ENCODE data around the gene TRABD2A. TPM values are rescaled to one million over a fixed set of nuclear protein-coding genes. Genes with fewer than 3 reads are reported as not detected.

The TRABD2A gene
- total and polyA plus RNA-seq, 4 donors, result 0.26 to 10.3 (median 0.55) TPM

DNA sequence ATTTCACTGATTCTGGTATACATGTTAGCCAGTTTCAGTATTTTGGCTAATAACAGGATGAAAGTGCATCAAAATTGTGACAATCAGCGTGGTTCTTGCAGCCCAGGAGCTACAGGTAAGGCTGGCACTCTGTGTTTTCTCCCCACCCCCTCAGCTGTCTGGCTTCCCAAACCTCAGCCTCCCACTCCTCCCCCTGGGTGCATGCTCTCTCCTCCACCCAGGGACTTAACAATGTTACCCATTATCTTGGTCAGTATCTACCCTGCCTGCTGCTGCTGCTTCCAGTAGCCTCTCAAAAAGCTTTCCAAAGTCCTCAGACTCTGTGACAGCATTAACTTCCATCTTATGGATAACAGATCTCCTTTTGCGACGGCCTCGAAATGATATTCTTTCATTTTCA lies 41.0 kb downstream of the TRABD2A start:
- Histone ChIP-seq H3K4me1 (ENCODE audit: control insufficient read depth in 4 of 4, insufficient read depth in 4 of 4, low read length in 3 of 4) (no peaks in the 10 kb centered on the region), H3K36me3 (ENCODE audit: control insufficient read depth in 4 of 4, insufficient read depth in 3 of 4, low read depth in 1 of 4, low read length in 3 of 4) (no peaks in the 10 kb centered on the region), H3K4me3 (ENCODE audit: low read depth in 1 of 3, low read length in 3 of 3) (no peak overlapping the region), H3K9ac (ENCODE audit: low read depth in 1 of 2, low read length in 2 of 2) (no peak overlapping the region), H3K27ac (ENCODE audit: low read depth in 1 of 2, low read length in 2 of 2) (no peak overlapping the region), H3K27me3 (ENCODE audit: control insufficient read depth in 4 of 4, insufficient read depth in 4 of 4, low read length in 3 of 4) (no peaks in the 10 kb centered on the region), H3K9me3 (ENCODE audit: control insufficient read depth in 4 of 4, low read length in 3 of 4) (peaks cover 0 to 7% (median 2%) of the 10 kb centered on the region in 4 donors)
- DNase-seq (ENCODE audit: low spot score), result no peak
- TF ChIP-seq YY1 (IDR thresholded peaks at IDR 0.05) (no peak), SP1 (IDR thresholded peaks at IDR 0.05) (no peak), NR2F2 (IDR thresholded peaks at IDR 0.05) (no peak), FOXA2 (IDR thresholded peaks at IDR 0.05) (no peak), TAF1 (conservative IDR thresholded peaks at IDR 0.05) (no peak), HNF4G (IDR thresholded peaks at IDR 0.05) (no peak), HNF4A (conservative IDR thresholded peaks at IDR 0.05) (no peak), JUND (IDR thresholded peaks at IDR 0.05) (no peak), GABPA (IDR thresholded peaks at IDR 0.05 in 1 of 2, conservative IDR thresholded peaks at IDR 0.05 in 1 of 2) (no peak), RAD21 (IDR thresholded peaks at IDR 0.05) (no peak), FOXA1 (IDR thresholded peaks at IDR 0.05) (no peak), RXRA (IDR thresholded peaks at IDR 0.05) (no peak), EGR1 (IDR thresholded peaks at IDR 0.05; ENCODE audit: low read depth in 2 of 2) (no peak)
- TF ChIP-seq, protein P1, sequence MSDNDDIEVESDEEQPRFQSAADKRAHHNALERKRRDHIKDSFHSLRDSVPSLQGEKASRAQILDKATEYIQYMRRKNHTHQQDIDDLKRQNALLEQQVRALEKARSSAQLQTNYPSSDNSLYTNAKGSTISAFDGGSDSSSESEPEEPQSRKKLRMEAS (IDR thresholded peaks at IDR 0.05), result no peak
- TF ChIP-seq, protein P2, sequence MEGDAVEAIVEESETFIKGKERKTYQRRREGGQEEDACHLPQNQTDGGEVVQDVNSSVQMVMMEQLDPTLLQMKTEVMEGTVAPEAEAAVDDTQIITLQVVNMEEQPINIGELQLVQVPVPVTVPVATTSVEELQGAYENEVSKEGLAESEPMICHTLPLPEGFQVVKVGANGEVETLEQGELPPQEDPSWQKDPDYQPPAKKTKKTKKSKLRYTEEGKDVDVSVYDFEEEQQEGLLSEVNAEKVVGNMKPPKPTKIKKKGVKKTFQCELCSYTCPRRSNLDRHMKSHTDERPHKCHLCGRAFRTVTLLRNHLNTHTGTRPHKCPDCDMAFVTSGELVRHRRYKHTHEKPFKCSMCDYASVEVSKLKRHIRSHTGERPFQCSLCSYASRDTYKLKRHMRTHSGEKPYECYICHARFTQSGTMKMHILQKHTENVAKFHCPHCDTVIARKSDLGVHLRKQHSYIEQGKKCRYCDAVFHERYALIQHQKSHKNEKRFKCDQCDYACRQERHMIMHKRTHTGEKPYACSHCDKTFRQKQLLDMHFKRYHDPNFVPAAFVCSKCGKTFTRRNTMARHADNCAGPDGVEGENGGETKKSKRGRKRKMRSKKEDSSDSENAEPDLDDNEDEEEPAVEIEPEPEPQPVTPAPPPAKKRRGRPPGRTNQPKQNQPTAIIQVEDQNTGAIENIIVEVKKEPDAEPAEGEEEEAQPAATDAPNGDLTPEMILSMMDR (IDR thresholded peaks at IDR 0.05; ENCODE audit: low read depth, low read length, missing input control), result no peak
- TF ChIP-seq, protein P3, sequence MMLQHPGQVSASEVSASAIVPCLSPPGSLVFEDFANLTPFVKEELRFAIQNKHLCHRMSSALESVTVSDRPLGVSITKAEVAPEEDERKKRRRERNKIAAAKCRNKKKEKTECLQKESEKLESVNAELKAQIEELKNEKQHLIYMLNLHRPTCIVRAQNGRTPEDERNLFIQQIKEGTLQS (IDR thresholded peaks at IDR 0.05), result no peak
- TF ChIP-seq, protein P4, sequence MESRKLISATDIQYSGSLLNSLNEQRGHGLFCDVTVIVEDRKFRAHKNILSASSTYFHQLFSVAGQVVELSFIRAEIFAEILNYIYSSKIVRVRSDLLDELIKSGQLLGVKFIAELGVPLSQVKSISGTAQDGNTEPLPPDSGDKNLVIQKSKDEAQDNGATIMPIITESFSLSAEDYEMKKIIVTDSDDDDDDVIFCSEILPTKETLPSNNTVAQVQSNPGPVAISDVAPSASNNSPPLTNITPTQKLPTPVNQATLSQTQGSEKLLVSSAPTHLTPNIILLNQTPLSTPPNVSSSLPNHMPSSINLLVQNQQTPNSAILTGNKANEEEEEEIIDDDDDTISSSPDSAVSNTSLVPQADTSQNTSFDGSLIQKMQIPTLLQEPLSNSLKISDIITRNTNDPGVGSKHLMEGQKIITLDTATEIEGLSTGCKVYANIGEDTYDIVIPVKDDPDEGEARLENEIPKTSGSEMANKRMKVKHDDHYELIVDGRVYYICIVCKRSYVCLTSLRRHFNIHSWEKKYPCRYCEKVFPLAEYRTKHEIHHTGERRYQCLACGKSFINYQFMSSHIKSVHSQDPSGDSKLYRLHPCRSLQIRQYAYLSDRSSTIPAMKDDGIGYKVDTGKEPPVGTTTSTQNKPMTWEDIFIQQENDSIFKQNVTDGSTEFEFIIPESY (IDR thresholded peaks at IDR 0.05), result no peak
- TF ChIP-seq, protein P5, sequence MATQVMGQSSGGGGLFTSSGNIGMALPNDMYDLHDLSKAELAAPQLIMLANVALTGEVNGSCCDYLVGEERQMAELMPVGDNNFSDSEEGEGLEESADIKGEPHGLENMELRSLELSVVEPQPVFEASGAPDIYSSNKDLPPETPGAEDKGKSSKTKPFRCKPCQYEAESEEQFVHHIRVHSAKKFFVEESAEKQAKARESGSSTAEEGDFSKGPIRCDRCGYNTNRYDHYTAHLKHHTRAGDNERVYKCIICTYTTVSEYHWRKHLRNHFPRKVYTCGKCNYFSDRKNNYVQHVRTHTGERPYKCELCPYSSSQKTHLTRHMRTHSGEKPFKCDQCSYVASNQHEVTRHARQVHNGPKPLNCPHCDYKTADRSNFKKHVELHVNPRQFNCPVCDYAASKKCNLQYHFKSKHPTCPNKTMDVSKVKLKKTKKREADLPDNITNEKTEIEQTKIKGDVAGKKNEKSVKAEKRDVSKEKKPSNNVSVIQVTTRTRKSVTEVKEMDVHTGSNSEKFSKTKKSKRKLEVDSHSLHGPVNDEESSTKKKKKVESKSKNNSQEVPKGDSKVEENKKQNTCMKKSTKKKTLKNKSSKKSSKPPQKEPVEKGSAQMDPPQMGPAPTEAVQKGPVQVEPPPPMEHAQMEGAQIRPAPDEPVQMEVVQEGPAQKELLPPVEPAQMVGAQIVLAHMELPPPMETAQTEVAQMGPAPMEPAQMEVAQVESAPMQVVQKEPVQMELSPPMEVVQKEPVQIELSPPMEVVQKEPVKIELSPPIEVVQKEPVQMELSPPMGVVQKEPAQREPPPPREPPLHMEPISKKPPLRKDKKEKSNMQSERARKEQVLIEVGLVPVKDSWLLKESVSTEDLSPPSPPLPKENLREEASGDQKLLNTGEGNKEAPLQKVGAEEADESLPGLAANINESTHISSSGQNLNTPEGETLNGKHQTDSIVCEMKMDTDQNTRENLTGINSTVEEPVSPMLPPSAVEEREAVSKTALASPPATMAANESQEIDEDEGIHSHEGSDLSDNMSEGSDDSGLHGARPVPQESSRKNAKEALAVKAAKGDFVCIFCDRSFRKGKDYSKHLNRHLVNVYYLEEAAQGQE (IDR thresholded peaks at IDR 0.05), result no peak
- 93% methylated on average over 4 of the region's 4 CpGs for WGBS

Data from liver (tissue), 9 donors.